K562 (cell line): ENCODE data around the gene PLEKHM3. TPM values are rescaled to one million over a fixed set of nuclear protein-coding genes. Genes with fewer than 3 reads are reported as not detected.

Experiments
- BCOR ChIP-seq: fragments of 450-650 bp; IDR thresholded peaks from 2 replicates; pipeline ENCODE4 v1.6.1; 2016
- ELF1 ChIP-seq: fragments of 200-800 bp; sonication (Bioruptor generic); IDR thresholded peaks from 2 replicates; pipeline ENCODE4 v1.6.1; 2016; ENCODE audit warnings: missing genetic modification characterization, missing compliant biosample characterization
- HIVEP1 ChIP-seq: fragments of 250-450 bp; sonication (Bioruptor Pico); IDR thresholded peaks from 2 replicates; pipeline ENCODE4 v1.4.0; 2020; ENCODE audit warnings: mild to moderate bottlenecking
- HMG20A ChIP-seq: fragments of 450-650 bp; formaldehyde crosslinking; conservative IDR thresholded peaks from 2 replicates; pipeline ENCODE4 v1.4.0; 2020; ENCODE audit warnings: mild to moderate bottlenecking, mixed read lengths
- JUN ChIP-seq, 2 experiments: sonication (generic) in 1 of 2; formaldehyde crosslinking in 1 of 2; IDR thresholded peaks; 2 replicates each; pipeline versions ENCODE4 v1.6.1 to v1.8.0; 2012 to 2022; ENCODE audit warnings: borderline replicate concordance in 2 of 2, mild to moderate bottlenecking in 2 of 2, improper control_type of control experiment in 1 of 2, low read depth in 1 of 2, low read length in 1 of 2, missing genetic modification reagents in 1 of 2
- KLF10 ChIP-seq: fragments of 250-450 bp; sonication (Bioruptor Pico); IDR thresholded peaks from 2 replicates; pipeline ENCODE4 v1.6.1; 2021; ENCODE audit warnings: matching md5 sums
- LEF1 ChIP-seq: fragments of 450-650 bp; IDR thresholded peaks from 2 replicates; pipeline ENCODE4 v1.6.1; 2016; ENCODE audit warnings: mild to moderate bottlenecking
- NR2C1 ChIP-seq, 2 experiments: fragments of 450-650 bp; IDR thresholded peaks; 2 replicates each; pipeline ENCODE4 v1.6.1; 2017; ENCODE audit warnings: mild to moderate bottlenecking in 2 of 2, antibody characterized with exemption in 1 of 2, inconsistent platforms in 1 of 2, missing compliant biosample characterization in 1 of 2, missing genetic modification characterization in 1 of 2
- POLR2AphosphoS5 ChIP-seq: IDR thresholded peaks from 2 replicates; pipeline ENCODE4 v1.6.1; 2011; ENCODE audit warnings: mild to moderate bottlenecking, low read depth, low read length, moderate library complexity; ENCODE audit not compliant: control insufficient read depth, insufficient read depth
- RBM17 ChIP-seq: fragments of 200-400 bp; formaldehyde crosslinking; IDR thresholded peaks from 2 replicates; pipeline ENCODE4 v1.6.1; 2017; ENCODE audit warnings: low read depth, mild to moderate bottlenecking, low read length, borderline replicate concordance
- SETDB1 ChIP-seq: IDR thresholded peaks from one replicate; pipeline ENCODE4 v1.6.1; 2012; ENCODE audit warnings: low read length, control low read depth, inconsistent platforms
- TEAD2 ChIP-seq: fragments of 450-650 bp; IDR thresholded peaks from 2 replicates; pipeline ENCODE4 v1.6.1; 2016; ENCODE audit warnings: missing genetic modification characterization, control low read depth, missing compliant biosample characterization
- ZHX1 ChIP-seq: fragments of 150-350 bp; conservative IDR thresholded peaks from 2 replicates; pipeline ENCODE4 v1.6.1; 2014; ENCODE audit warnings: low read length
- ZNF133 ChIP-seq: fragments of 250-450 bp; sonication (Bioruptor Pico); IDR thresholded peaks from 2 replicates; pipeline ENCODE4 v1.4.0; 2020; ENCODE audit warnings: mild to moderate bottlenecking
- ZNF184 ChIP-seq: sonication (generic); formaldehyde crosslinking; IDR thresholded peaks from 2 replicates; pipeline ENCODE4 v1.5.0; 2020; ENCODE audit warnings: missing genetic modification reagents
- ZNF830 ChIP-seq: fragments of 250-450 bp; sonication (Bioruptor Pico); IDR thresholded peaks from 2 replicates; pipeline ENCODE4 v1.5.0; 2021; ENCODE audit warnings: mild to moderate bottlenecking
- polyA plus RNA-seq, 8 experiments: library from polyadenylated mRNA; depleted of rRNA in 4 of 8; stranded (reverse) in 5 of 8; unstranded in 3 of 8; fragments of >200 nt; fragmentation: Nextera tagmentation in 2 of 8; fragmentation: Illumina TruSeq in 1 of 8; extraction: Ambion mirVana in 2 of 8; extraction: Trizol in 1 of 8; gene quantifications; 2 replicates each; pipeline versions ENCODE4 v1.2.1 to v1.2.3, GENCODE V29; 2011 to 2014; ENCODE audit warnings: inconsistent platforms in 1 of 8, missing spikeins in 1 of 8
- total RNA-seq, 7 experiments: library from RNA; depleted of rRNA in 6 of 7; stranded (reverse); fragments of >200 nt in 6 of 7; fragmentation: Illumina TruSeq in 2 of 7; extraction: Trizol in 2 of 7; gene quantifications; 2 replicates each; pipeline versions ENCODE4 v1.2.1 to v1.2.3, GENCODE V29; 2011 to 2021; ENCODE audit warnings: low replicate concordance in 1 of 7
- TF ChIP-seq, protein P1 (sequence below): IDR thresholded peaks from 3 replicates; pipeline ENCODE4 v1.6.1; 2011; ENCODE audit warnings: borderline replicate concordance, mild to moderate bottlenecking; ENCODE audit not compliant: insufficient read length, insufficient read depth
- TF ChIP-seq, protein P2 (sequence below): conservative IDR thresholded peaks from 2 replicates; pipeline ENCODE4 v1.6.1; 2011; ENCODE audit warnings: low read depth, mild to moderate bottlenecking, low read length; ENCODE audit not compliant: control insufficient read depth
- TF ChIP-seq, protein P3 (sequence below): sonication (generic); formaldehyde crosslinking; IDR thresholded peaks from 2 replicates; pipeline ENCODE4 v1.8.1; 2023; ENCODE audit warnings: mild to moderate bottlenecking, missing genetic modification reagents

The PLEKHM3 gene
- total and polyA plus RNA-seq, 9 of the 15 experiments (the other 6 are each of a cell fraction or from before 2014, with no cell fraction given): 0.24 to 1.6 (median 1.0) TPM

DNA sequence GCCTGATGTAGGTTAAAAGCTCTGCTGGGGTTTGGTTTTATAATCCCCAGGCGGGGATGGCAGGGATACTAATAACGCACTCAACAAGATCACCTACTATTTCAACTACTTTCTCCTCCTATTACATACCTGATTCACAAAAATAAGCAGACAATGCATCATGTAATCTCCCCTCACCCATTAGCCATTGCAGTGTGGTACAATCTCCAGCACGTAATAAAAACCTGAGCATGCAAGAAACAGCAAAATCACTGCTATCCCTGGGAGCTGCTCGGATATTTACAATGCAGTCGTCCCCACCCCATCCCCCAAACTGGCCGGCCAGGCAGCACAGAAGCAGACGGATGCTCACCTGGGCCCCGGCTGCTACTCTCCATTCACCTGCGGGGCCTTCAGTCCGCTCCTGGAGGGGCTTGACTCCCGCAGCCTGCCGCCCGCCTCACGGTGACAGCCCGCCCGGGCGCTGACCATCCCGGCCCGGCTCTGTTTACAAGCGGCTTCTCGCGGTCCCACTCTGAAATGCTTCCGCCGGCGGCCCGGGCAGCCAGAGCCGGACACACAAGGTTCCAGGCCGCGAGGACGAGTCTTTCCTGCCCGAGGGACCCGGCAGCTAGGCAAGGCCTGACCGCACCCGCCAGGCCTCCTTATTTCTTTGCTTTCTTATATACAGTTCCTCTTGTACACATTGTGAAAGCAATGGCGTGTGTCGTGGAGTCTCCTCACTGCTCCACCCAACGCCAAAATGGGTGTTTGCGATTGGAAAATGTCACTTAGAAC is at the start of gene PLEKHM3 (continued):
- TF ChIP-seq ZNF133 (CRISPR knock-in tag) (no peak), ZNF830 (no peak), ZHX1 (no peak), HIVEP1 (CRISPR knock-in tag) (no peak), JUN (IDR thresholded peaks at IDR 0.05; ENCODE audit: borderline replicate concordance, low read depth, low read length) (0 out of 2 replicates have a peak, but pooled peaks have one; percentile 42), JUN (CRISPR knock-in tag; IDR thresholded peaks at IDR 0.05; ENCODE audit: borderline replicate concordance) (no peak), BCOR (no peak), ZNF184 (CRISPR knock-in tag) (no peak), LEF1 (no peak), RBM17 (no peak), KLF10 (CRISPR knock-in tag) (no peak), TEAD2 (tag) (no peak), HMG20A (no peak), POLR2AphosphoS5 (peak; percentile 61; the same call in 1 of the 2 replicates), SETDB1 (no peak), ELF1 (tag) (peak; percentile 27; the same call in 1 of the 2 replicates), NR2C1 (IDR thresholded peaks at IDR 0.05) (0 out of 2 replicates have a peak, but pooled peaks have one; percentile 21), NR2C1 (tag; IDR thresholded peaks at IDR 0.05) (peak; percentile 54; the same call in 1 of the 2 replicates)
- TF ChIP-seq, protein P1, sequence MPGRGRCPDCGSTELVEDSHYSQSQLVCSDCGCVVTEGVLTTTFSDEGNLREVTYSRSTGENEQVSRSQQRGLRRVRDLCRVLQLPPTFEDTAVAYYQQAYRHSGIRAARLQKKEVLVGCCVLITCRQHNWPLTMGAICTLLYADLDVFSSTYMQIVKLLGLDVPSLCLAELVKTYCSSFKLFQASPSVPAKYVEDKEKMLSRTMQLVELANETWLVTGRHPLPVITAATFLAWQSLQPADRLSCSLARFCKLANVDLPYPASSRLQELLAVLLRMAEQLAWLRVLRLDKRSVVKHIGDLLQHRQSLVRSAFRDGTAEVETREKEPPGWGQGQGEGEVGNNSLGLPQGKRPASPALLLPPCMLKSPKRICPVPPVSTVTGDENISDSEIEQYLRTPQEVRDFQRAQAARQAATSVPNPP: no peak
- TF ChIP-seq, protein P2, sequence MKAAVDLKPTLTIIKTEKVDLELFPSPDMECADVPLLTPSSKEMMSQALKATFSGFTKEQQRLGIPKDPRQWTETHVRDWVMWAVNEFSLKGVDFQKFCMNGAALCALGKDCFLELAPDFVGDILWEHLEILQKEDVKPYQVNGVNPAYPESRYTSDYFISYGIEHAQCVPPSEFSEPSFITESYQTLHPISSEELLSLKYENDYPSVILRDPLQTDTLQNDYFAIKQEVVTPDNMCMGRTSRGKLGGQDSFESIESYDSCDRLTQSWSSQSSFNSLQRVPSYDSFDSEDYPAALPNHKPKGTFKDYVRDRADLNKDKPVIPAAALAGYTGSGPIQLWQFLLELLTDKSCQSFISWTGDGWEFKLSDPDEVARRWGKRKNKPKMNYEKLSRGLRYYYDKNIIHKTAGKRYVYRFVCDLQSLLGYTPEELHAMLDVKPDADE: no peak
- TF ChIP-seq, protein P3, sequence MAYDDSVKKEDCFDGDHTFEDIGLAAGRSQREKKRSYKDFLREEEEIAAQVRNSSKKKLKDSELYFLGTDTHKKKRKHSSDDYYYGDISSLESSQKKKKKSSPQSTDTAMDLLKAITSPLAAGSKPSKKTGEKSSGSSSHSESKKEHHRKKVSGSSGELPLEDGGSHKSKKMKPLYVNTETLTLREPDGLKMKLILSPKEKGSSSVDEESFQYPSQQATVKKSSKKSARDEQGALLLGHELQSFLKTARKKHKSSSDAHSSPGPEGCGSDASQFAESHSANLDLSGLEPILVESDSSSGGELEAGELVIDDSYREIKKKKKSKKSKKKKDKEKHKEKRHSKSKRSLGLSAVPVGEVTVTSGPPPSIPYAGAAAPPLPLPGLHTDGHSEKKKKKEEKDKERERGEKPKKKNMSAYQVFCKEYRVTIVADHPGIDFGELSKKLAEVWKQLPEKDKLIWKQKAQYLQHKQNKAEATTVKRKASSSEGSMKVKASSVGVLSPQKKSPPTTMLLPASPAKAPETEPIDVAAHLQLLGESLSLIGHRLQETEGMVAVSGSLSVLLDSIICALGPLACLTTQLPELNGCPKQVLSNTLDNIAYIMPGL (CRISPR knock-in tag): no peak
